Prostate gland (tissue), 2 donors: ENCODE measurements around the gene B4GALT1. TPM values are rescaled to one million over a fixed set of nuclear protein-coding genes. Genes with fewer than 3 reads are reported as not detected.

Source experiments
- DNase-seq: peaks from one replicate; pipeline ENCODE4 v3.0.0-alpha.2; 2019; ENCODE audit warnings: low spot score
- H3K27ac ChIP-seq, 2 donors: fragments of 200-600 bp; sonication (generic); 2 replicates each; pipeline ENCODE4 v1.5.1; 2017 to 2019
- H3K27me3 ChIP-seq: fragments of 200-600 bp; sonication (generic); replicated peaks from 2 replicates; pipeline ENCODE4 v1.5.1; 2019; ENCODE audit not compliant: insufficient read depth
- H3K36me3 ChIP-seq, 2 donors: fragments of 200-600 bp; sonication (generic); 1 replicate in 1 of 2; 2 replicates in 1 of 2; pipeline versions ENCODE4 v1.5.1 to v1.8.1; 2017 to 2019
- H3K4me1 ChIP-seq: fragments of 200-600 bp; sonication (generic); replicated peaks from 2 replicates; pipeline ENCODE4 v1.5.1; 2019
- H3K4me3 ChIP-seq, 2 donors: fragments of 200-600 bp; sonication (generic); 2 replicates each; pipeline ENCODE4 v1.5.1; 2017 to 2019
- H3K9me3 ChIP-seq: fragments of 200-600 bp; sonication (generic); 2 replicates; pipeline ENCODE4 v1.5.1; 2017
- CTCF ChIP-seq, 4 experiments: fragments of 200-600 bp in 2 of 4; fragments of 450-650 bp in 2 of 4; sonication (generic) in 2 of 4; IDR thresholded peaks; 1 replicate in 3 of 4; 2 replicates in 1 of 4; pipeline ENCODE4 v1.5.1; 2016 to 2019; ENCODE audit warnings: antibody characterized with exemption in 4 of 4, mild to moderate bottlenecking in 2 of 4, moderate library complexity in 2 of 4
- POLR2A ChIP-seq: fragments of 450-650 bp; IDR thresholded peaks from one replicate; pipeline ENCODE4 v1.6.1; 2016; ENCODE audit warnings: antibody characterized with exemption, mild to moderate bottlenecking
- POLR2AphosphoS5 ChIP-seq: sonication (generic); formaldehyde crosslinking; IDR thresholded peaks from one replicate; pipeline ENCODE4 v1.6.1; 2017; ENCODE audit warnings: antibody characterized with exemption
- WGBS: methylation state at CpG from one replicate; pipeline ENCODE4 v1.1.5; 2018; 5-methylcytosine and 5-hydroxymethylcytosine counted together
- intact Hi-C: fragments of 100-400 bp; cut with DNase I; formaldehyde crosslinking; loops from one replicate; pipeline ENCODE4 v1.14.2; 2022
- total RNA-seq, 2 donors: library from RNA; depleted of rRNA; stranded (reverse); fragments of >200 nt; gene quantifications; one replicate each; pipeline ENCODE4 v1.1.0, GENCODE V29; 2016

Gene B4GALT1
- total RNA-seq, 2 donors from 2014 or later: 153 to 185 TPM

- Histone ChIP-seq H3K4me1 (peaks cover 13% of the 10 kb centered on the region), H3K4me3 (no peak overlapping the region), H3K9me3 (no peaks in the 10 kb centered on the region), H3K36me3 (no peaks in the 10 kb centered on the region), H3K27ac (no peak overlapping the region), H3K27me3 (no peaks in the 10 kb centered on the region)
- TF ChIP-seq POLR2A: no peak
- TF ChIP-seq POLR2AphosphoS5: no peak
- no peak for DNase-seq
- intact Hi-C loops: no loop called here
- 78% methylated on average over 6 of the region's 8 CpGs for WGBS
These were observed 31.6 kb downstream of the B4GALT1 start for GRCh38 chr9:33135470-33135958.

GRCh38 chr9:33135031-33135461 is 32.1 kb downstream of the B4GALT1 start:
- DNase-seq: no peak
- WGBS: 95% methylated on average over 8 of the region's 8 CpGs
- TF ChIP-seq CTCF (IDR thresholded peaks at IDR 0.05) (no peak), POLR2A (no peak), POLR2AphosphoS5 (no peak)
- intact Hi-C loops: no loop called here
- H3K9me3 ChIP-seq: no peaks in the 10 kb centered on the region
- H3K4me3 ChIP-seq: no peak overlapping the region
- H3K27me3 ChIP-seq: no peaks in the 10 kb centered on the region
- peaks cover 15% of the 10 kb centered on the region for H3K4me1 ChIP-seq
- no peak overlapping the region for H3K27ac ChIP-seq
- no peaks in the 10 kb centered on the region for H3K36me3 ChIP-seq

- Histone ChIP-seq H3K27ac (no peak overlapping the region), H3K27me3 (no peaks in the 10 kb centered on the region), H3K9me3 (no peaks in the 10 kb centered on the region), H3K4me1 (peaks cover 15% of the 10 kb centered on the region), H3K4me3 (no peak overlapping the region), H3K36me3 (no peaks in the 10 kb centered on the region)
- DNase-seq: no peak
- intact Hi-C loops: no loop called here
- no peak for TF ChIP-seq CTCF (IDR thresholded peaks at IDR 0.05)
- TF ChIP-seq POLR2AphosphoS5: no peak
- TF ChIP-seq POLR2A: no peak
- WGBS: 80% methylated on average over 7 of the region's 7 CpGs
These were observed 34.0 kb downstream of the B4GALT1 start for GRCh38 chr9:33133186-33133585.

- peak overlapping the region; percentile 7 to 44 for H3K27ac ChIP-seq
These were observed 35.1 kb downstream of the B4GALT1 start for GRCh38 chr9:33131790-33132772.

More at GRCh38 chr9:33131790-33132772, 35.1 kb downstream of the B4GALT1 start:
- no peaks in the 10 kb centered on the region for H3K36me3 ChIP-seq
- DNase-seq: no peak
- no peaks in the 10 kb centered on the region for H3K9me3 ChIP-seq
- no peak for TF ChIP-seq POLR2A
- TF ChIP-seq CTCF (IDR thresholded peaks at IDR 0.05): no peak
- TF ChIP-seq POLR2AphosphoS5: peak; percentile 13
- peaks cover 15% of the 10 kb centered on the region for H3K4me1 ChIP-seq
- 46% methylated on average over 10 of the region's 10 CpGs for WGBS
- intact Hi-C loops: no loop called here
- no peaks in the 10 kb centered on the region for H3K27me3 ChIP-seq
- H3K4me3 ChIP-seq: no peak overlapping the region
